Liver (tissue), 9 donors: ENCODE results near the gene DYSF. TPM values are rescaled to one million over a fixed set of nuclear protein-coding genes. Genes with fewer than 3 reads are reported as not detected.

Experiments
- DNase-seq: peaks from one replicate; pipeline ENCODE4 v3.0.0-alpha.2; 2017; ENCODE audit warnings: low spot score
- H3K27ac ChIP-seq, 2 donors: one replicate each; pipeline ENCODE4 v1.7.0; 2013; ENCODE audit warnings: inconsistent platforms in 2 of 2, low read length in 2 of 2, control low read depth in 1 of 2, low read depth in 1 of 2, mild to moderate bottlenecking in 1 of 2
- H3K27me3 ChIP-seq, 4 donors: one replicate each; pipeline versions ENCODE4 v1.6.1 to v1.7.0; 2013; ENCODE audit warnings: low read length in 3 of 4, inconsistent platforms in 1 of 4, mild to moderate bottlenecking in 1 of 4, moderate library complexity in 1 of 4; ENCODE audit not compliant: control insufficient read depth in 4 of 4, insufficient read depth in 4 of 4
- H3K36me3 ChIP-seq, 4 donors: one replicate each; pipeline versions ENCODE4 v1.6.1 to v1.7.0; 2013; ENCODE audit warnings: low read length in 3 of 4, mild to moderate bottlenecking in 3 of 4, low read depth in 1 of 4, moderate library complexity in 1 of 4; ENCODE audit not compliant: control insufficient read depth in 4 of 4, insufficient read depth in 3 of 4
- H3K4me1 ChIP-seq, 4 donors: one replicate each; pipeline versions ENCODE4 v1.6.1 to v1.7.0; 2013; ENCODE audit warnings: low read length in 3 of 4, mild to moderate bottlenecking in 3 of 4, moderate library complexity in 1 of 4; ENCODE audit not compliant: control insufficient read depth in 4 of 4, insufficient read depth in 4 of 4
- H3K4me3 ChIP-seq, 3 donors: one replicate each; pipeline versions ENCODE4 v1.6.1 to v1.7.0; 2013; ENCODE audit warnings: low read length in 3 of 3, control low read depth in 1 of 3, low read depth in 1 of 3, mild to moderate bottlenecking in 1 of 3
- H3K9ac ChIP-seq, 2 donors: one replicate each; pipeline ENCODE4 v1.7.0; 2013; ENCODE audit warnings: low read length in 2 of 2, mild to moderate bottlenecking in 2 of 2, moderate library complexity in 2 of 2, control low read depth in 1 of 2, low read depth in 1 of 2
- H3K9me3 ChIP-seq, 4 donors: one replicate each; pipeline versions ENCODE4 v1.6.1 to v1.7.0; 2013; ENCODE audit warnings: low read length in 3 of 4; ENCODE audit not compliant: control insufficient read depth in 4 of 4
- EGR1 ChIP-seq, 2 donors: IDR thresholded peaks; 2 replicates each; pipeline ENCODE4 v1.6.1; 2016 to 2018; ENCODE audit warnings: antibody characterized with exemption in 2 of 2, low read depth in 2 of 2
- FOXA1 ChIP-seq: IDR thresholded peaks from 2 replicates; pipeline ENCODE4 v1.6.1; 2016; ENCODE audit warnings: antibody characterized with exemption
- FOXA2 ChIP-seq: IDR thresholded peaks from 2 replicates; pipeline ENCODE4 v1.6.1; 2016; ENCODE audit warnings: antibody characterized with exemption
- GABPA ChIP-seq, 2 donors: IDR thresholded peaks in 1 of 2; conservative IDR thresholded peaks in 1 of 2; 2 replicates each; pipeline ENCODE4 v1.6.1; 2016; ENCODE audit warnings: antibody characterized with exemption in 2 of 2, mild to moderate bottlenecking in 1 of 2, moderate library complexity in 1 of 2
- HNF4A ChIP-seq, 2 donors: conservative IDR thresholded peaks; 2 replicates each; pipeline ENCODE4 v1.6.1; 2016; ENCODE audit warnings: antibody characterized with exemption in 2 of 2, mild to moderate bottlenecking in 2 of 2
- HNF4G ChIP-seq: IDR thresholded peaks from 2 replicates; pipeline ENCODE4 v1.6.1; 2016; ENCODE audit warnings: antibody characterized with exemption
- JUND ChIP-seq, 2 donors: IDR thresholded peaks; 2 replicates each; pipeline ENCODE4 v1.6.1; 2016; ENCODE audit warnings: antibody characterized with exemption in 2 of 2
- NR2F2 ChIP-seq: IDR thresholded peaks from 2 replicates; pipeline ENCODE4 v1.6.1; 2016; ENCODE audit warnings: antibody characterized with exemption
- RAD21 ChIP-seq, 2 donors: IDR thresholded peaks; 2 replicates each; pipeline ENCODE4 v1.6.1; 2016; ENCODE audit warnings: antibody characterized with exemption in 2 of 2, mild to moderate bottlenecking in 2 of 2
- RXRA ChIP-seq, 2 donors: IDR thresholded peaks; 2 replicates each; pipeline ENCODE4 v1.6.1; 2017 to 2018; ENCODE audit warnings: antibody characterized with exemption in 2 of 2, mild to moderate bottlenecking in 1 of 2
- SP1 ChIP-seq: IDR thresholded peaks from 2 replicates; pipeline ENCODE4 v1.6.1; 2018; ENCODE audit warnings: antibody characterized with exemption, mild to moderate bottlenecking
- TAF1 ChIP-seq: conservative IDR thresholded peaks from 2 replicates; pipeline ENCODE4 v1.6.1; 2016; ENCODE audit warnings: antibody characterized with exemption, mild to moderate bottlenecking
- YY1 ChIP-seq: IDR thresholded peaks from 2 replicates; pipeline ENCODE4 v1.6.1; 2016; ENCODE audit warnings: antibody characterized with exemption, mild to moderate bottlenecking
- WGBS: extraction: QIAGEN DNeasy Blood & Tissue Kit; methylation state at CpG from one replicate; pipeline ENCODE4 v1.1.7; 2013; 5-methylcytosine and 5-hydroxymethylcytosine counted together
- polyA plus RNA-seq, 2 donors: library from polyadenylated mRNA; stranded (reverse) in 1 of 2; unstranded in 1 of 2; fragments of 200-250 nt in 1 of 2; fragments of >200 nt in 1 of 2; fragmentation: Nextera tagmentation in 1 of 2; extraction: Ambion mirVana in 1 of 2; gene quantifications; one replicate each; pipeline versions ENCODE4 v1.2.1 to v1.2.3, GENCODE V29; 2013 to 2015
- total RNA-seq, 2 donors: library from RNA; depleted of rRNA; stranded (reverse); fragments of >200 nt; gene quantifications; one replicate each; pipeline ENCODE4 v1.2.3, GENCODE V29; 2014
- TF ChIP-seq, protein P1 (sequence below): IDR thresholded peaks from 2 replicates; pipeline ENCODE4 v1.6.1; 2016; ENCODE audit warnings: antibody characterized with exemption
- TF ChIP-seq, protein P2 (sequence below): fragments of 150-350 bp; IDR thresholded peaks from 2 replicates; pipeline ENCODE4 v1.5.1; 2017; ENCODE audit warnings: improper control_type of control experiment, low read depth, low read length; ENCODE audit not compliant: missing input control
- TF ChIP-seq, protein P3 (sequence below): IDR thresholded peaks from 2 replicates; pipeline ENCODE4 v1.6.1; 2016; ENCODE audit warnings: antibody characterized with exemption
- TF ChIP-seq, protein P4 (sequence below): IDR thresholded peaks from 2 replicates; pipeline ENCODE4 v1.6.1; 2016; ENCODE audit warnings: antibody characterized with exemption, mild to moderate bottlenecking
- donor health status: healthy.
- donor health status: healthy.
- donor health status: healthy.
- donor health status: healthy.
- donor health status: healthy.

Gene DYSF
- total and polyA plus RNA-seq, 4 donors = 8.5 to 20.8 (median 13.6) TPM

DNA sequence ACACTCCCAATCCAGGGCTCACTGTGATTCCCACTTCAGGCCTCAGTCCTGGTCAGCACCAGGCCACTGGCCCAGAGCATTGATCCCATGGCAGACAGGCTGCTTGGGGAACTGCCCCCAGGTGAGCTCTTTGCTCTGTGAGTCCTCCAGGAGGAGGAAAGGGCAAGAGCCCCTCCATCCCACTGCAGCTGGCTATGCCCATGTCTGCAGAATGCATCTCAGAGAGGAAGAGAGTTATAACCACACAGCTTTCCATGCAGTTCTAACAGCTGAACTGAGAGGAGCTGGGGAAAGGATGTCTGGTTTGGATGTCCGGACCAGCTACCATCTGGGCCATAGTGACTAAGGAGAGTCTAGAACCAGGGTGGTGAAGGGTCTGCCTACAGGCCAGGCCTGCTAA, 230.3 kb downstream of the DYSF start:
- Histone ChIP-seq H3K27me3 (no peaks in the 10 kb centered on the region), H3K9ac (no peak overlapping the region), H3K9me3 (no peaks in the 10 kb centered on the region), H3K4me1 (no peaks in the 10 kb centered on the region), H3K27ac (no peak overlapping the region), H3K36me3 (peaks cover 3 to 31% (median 22%) of the 10 kb centered on the region in 4 donors), H3K4me3 (no peak overlapping the region)
- TF ChIP-seq HNF4A (conservative IDR thresholded peaks at IDR 0.05) (no peak), JUND (IDR thresholded peaks at IDR 0.05) (no peak), TAF1 (no peak), NR2F2 (no peak), EGR1 (IDR thresholded peaks at IDR 0.05; ENCODE audit: low read depth in 2 of 2) (no peak), RXRA (IDR thresholded peaks at IDR 0.05) (no peak), SP1 (no peak), YY1 (no peak), GABPA (IDR thresholded peaks at IDR 0.05 in 1 of 2, conservative IDR thresholded peaks at IDR 0.05 in 1 of 2) (no peak), FOXA2 (no peak), FOXA1 (no peak), RAD21 (IDR thresholded peaks at IDR 0.05) (no peak), HNF4G (no peak)
- TF ChIP-seq, protein P1, sequence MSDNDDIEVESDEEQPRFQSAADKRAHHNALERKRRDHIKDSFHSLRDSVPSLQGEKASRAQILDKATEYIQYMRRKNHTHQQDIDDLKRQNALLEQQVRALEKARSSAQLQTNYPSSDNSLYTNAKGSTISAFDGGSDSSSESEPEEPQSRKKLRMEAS = no peak
- TF ChIP-seq, protein P2, sequence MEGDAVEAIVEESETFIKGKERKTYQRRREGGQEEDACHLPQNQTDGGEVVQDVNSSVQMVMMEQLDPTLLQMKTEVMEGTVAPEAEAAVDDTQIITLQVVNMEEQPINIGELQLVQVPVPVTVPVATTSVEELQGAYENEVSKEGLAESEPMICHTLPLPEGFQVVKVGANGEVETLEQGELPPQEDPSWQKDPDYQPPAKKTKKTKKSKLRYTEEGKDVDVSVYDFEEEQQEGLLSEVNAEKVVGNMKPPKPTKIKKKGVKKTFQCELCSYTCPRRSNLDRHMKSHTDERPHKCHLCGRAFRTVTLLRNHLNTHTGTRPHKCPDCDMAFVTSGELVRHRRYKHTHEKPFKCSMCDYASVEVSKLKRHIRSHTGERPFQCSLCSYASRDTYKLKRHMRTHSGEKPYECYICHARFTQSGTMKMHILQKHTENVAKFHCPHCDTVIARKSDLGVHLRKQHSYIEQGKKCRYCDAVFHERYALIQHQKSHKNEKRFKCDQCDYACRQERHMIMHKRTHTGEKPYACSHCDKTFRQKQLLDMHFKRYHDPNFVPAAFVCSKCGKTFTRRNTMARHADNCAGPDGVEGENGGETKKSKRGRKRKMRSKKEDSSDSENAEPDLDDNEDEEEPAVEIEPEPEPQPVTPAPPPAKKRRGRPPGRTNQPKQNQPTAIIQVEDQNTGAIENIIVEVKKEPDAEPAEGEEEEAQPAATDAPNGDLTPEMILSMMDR = no peak
- TF ChIP-seq, protein P3, sequence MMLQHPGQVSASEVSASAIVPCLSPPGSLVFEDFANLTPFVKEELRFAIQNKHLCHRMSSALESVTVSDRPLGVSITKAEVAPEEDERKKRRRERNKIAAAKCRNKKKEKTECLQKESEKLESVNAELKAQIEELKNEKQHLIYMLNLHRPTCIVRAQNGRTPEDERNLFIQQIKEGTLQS = no peak
- 91% methylated on average over 1 of the region's 1 CpG for WGBS
- no peak for DNase-seq

DNA sequence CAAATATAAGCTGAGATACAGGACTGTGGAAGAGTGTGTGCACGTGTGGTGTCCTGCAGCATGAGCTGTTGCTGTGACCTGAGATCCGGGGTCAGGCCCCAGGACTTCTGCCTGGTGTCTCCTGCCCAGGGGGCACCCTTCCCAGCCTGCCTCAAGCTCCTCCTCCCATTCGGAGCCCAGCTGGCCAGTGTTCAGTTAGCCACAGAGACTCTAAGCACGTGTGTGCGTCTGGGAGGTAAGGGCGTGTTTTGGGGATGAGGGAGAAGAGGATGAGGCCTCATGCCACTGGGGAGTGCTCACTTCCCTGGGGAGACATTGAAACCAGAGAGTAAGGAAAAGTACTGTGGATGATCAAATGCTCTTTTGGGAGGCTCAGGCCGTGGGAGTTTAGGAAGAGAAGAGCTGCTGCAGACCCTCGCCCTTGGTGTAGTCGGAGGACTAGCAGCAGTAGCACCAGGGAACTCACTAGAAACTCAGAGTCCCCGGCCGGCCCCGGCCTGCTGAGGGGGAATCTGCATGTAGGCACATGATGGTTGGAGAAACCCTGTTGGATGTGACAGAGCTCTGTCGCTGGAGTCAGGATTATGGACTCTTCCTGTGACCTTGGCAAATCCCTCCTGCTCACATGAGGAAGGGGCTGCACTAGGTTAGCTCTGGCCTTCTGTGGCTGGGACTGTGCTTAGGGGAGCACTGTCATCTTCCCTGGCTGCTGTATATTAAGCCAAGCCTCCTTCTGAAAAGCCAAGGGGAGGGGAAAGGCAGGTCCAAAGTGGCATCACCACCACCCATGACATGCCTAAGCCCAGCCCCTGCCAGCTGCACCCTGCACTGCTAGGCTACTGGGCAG, 231.1 kb downstream of the DYSF start:
- TF ChIP-seq TAF1 = no peak
- no peak for TF ChIP-seq HNF4A (conservative IDR thresholded peaks at IDR 0.05)
- no peak for TF ChIP-seq EGR1 (IDR thresholded peaks at IDR 0.05; ENCODE audit: low read depth in 2 of 2)
- TF ChIP-seq, protein P4, sequence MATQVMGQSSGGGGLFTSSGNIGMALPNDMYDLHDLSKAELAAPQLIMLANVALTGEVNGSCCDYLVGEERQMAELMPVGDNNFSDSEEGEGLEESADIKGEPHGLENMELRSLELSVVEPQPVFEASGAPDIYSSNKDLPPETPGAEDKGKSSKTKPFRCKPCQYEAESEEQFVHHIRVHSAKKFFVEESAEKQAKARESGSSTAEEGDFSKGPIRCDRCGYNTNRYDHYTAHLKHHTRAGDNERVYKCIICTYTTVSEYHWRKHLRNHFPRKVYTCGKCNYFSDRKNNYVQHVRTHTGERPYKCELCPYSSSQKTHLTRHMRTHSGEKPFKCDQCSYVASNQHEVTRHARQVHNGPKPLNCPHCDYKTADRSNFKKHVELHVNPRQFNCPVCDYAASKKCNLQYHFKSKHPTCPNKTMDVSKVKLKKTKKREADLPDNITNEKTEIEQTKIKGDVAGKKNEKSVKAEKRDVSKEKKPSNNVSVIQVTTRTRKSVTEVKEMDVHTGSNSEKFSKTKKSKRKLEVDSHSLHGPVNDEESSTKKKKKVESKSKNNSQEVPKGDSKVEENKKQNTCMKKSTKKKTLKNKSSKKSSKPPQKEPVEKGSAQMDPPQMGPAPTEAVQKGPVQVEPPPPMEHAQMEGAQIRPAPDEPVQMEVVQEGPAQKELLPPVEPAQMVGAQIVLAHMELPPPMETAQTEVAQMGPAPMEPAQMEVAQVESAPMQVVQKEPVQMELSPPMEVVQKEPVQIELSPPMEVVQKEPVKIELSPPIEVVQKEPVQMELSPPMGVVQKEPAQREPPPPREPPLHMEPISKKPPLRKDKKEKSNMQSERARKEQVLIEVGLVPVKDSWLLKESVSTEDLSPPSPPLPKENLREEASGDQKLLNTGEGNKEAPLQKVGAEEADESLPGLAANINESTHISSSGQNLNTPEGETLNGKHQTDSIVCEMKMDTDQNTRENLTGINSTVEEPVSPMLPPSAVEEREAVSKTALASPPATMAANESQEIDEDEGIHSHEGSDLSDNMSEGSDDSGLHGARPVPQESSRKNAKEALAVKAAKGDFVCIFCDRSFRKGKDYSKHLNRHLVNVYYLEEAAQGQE = no peak
- no peak for TF ChIP-seq NR2F2
- no peak for TF ChIP-seq GABPA (IDR thresholded peaks at IDR 0.05 in 1 of 2, conservative IDR thresholded peaks at IDR 0.05 in 1 of 2)
- TF ChIP-seq HNF4G = no peak
- TF ChIP-seq, protein P2 = no peak
- no peak for TF ChIP-seq RXRA (IDR thresholded peaks at IDR 0.05)
- TF ChIP-seq SP1 = no peak
- Histone ChIP-seq H3K27me3 (no peaks in the 10 kb centered on the region), H3K4me3 (no peak overlapping the region), H3K9ac (no peak overlapping the region), H3K27ac (no peak overlapping the region), H3K4me1 (no peaks in the 10 kb centered on the region), H3K36me3 (peaks cover 3 to 31% (median 21%) of the 10 kb centered on the region in 4 donors), H3K9me3 (no peaks in the 10 kb centered on the region)
- 88% methylated on average over 13 of the region's 13 CpGs for WGBS
- no peak for DNase-seq
